GM19238 (cell line): ENCODE data around the gene CDH24.

Experiments used
- DNase-seq: peaks from one replicate; pipeline ENCODE4 v3.0.0; 2011; ENCODE audit warnings: low spot score; ENCODE audit not compliant: insufficient read length

The CDH24 gene, protein sequence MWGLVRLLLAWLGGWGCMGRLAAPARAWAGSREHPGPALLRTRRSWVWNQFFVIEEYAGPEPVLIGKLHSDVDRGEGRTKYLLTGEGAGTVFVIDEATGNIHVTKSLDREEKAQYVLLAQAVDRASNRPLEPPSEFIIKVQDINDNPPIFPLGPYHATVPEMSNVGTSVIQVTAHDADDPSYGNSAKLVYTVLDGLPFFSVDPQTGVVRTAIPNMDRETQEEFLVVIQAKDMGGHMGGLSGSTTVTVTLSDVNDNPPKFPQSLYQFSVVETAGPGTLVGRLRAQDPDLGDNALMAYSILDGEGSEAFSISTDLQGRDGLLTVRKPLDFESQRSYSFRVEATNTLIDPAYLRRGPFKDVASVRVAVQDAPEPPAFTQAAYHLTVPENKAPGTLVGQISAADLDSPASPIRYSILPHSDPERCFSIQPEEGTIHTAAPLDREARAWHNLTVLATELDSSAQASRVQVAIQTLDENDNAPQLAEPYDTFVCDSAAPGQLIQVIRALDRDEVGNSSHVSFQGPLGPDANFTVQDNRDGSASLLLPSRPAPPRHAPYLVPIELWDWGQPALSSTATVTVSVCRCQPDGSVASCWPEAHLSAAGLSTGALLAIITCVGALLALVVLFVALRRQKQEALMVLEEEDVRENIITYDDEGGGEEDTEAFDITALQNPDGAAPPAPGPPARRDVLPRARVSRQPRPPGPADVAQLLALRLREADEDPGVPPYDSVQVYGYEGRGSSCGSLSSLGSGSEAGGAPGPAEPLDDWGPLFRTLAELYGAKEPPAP

DNA sequence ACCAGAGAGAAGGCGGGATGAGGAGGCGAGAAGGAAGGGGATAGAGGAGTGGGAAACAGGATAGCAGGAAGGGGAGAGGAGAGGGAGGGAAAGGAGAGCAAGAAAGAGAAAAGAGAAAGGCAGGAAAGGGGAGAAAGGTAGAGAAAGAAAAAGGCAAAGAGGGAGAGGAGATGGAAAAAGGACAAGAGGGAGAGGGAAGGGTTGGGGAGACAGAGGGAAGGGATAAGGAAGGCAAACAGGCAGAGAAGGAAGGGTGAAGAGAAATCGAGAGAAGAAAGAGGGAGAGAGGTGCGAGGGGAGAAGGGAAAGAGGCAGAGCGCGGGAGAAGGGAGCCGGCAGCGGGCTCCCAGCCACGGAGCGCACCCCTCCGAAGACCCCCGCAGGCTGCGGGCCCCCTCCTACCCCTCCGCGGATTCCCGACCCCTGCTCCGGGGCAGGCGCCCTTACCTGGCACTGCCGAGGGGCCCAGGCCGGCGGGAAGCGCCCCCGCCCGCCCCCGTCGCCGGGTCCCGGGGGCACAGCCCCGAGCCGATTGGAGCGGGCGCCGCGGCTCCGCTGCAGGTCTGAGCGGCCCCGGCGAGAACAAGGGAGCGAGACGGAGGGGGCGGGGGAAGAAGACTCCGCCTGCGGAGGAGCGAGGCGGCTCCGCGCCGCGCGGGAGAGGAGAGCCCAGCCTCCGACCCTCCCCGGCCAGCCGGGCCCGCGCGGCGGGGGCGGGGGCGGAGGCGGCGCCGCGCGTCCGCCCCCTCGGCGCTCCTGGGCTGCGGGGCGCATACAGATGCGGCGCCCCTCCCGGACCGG, at the start of gene CDH24:
CDH24 (minus strand) TSS at position 565 of the 801 bp plus-strand sequence. CDS start 1,787 bp downstream, outside the sequence.
- peak; percentile 91 for DNase-seq

DNA sequence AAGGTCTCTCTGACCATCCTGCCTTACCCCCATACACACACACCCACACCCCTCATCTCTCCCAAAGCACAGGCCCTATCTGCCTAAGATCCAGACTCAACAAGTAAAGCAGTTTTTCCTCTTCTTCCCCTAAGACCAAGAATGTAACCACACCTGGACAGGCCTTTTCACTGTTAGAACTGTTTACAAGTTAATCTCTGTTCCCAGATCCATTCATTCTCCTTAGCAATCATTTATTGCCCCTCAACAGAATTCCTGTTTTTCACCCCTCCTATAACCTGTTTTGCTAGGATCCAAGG, 49.4 kb upstream of the CDH24 start:
- DNase-seq, result no peak

- DNase-seq, result no peak
Measured at GRCh38 chr14:23105348-23105824, 48.1 kb upstream of the CDH24 start.

DNA sequence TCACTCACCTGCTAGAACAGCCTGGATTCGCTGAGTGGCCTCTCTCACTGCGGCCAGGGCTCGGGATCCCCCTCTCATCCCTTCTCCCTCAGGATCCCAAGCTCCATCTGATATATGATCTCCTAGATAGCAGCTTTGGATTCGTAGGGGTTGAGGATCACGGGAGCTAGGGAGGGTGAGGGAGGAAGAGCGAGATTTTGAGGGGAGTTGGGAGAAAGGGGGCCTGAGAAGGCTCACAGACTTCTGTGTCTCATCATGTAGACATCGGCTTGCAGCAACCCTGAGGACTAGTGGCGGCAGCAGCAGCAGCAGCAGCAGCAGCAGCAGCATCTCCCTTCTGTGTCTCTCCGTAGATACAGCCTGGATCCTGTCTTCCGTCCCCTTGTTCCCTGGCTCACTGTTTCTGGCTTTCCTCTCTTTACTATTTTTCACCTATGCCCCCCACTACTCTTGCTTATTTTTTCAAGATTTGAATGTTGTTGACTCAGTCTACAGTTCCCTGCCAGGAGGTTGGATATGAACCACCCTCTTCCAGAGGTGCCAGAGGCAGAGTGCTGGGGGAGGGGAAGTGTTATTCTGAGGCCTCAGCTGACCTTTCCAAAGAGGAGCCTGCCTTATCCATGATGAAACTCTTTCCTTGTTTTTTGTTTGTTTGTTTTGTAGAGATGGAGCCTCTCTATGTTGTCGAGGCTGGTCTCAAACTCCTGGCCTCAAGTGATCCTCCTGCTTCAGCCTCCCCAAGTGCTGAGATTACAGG, 47.4 kb upstream of the CDH24 start, which contains the start of gene CIROP:
CIROP (minus strand) TSS at position 399 of the 757 bp plus-strand sequence; CDS start at position 330, 69 bp downstream.
- no peak for DNase-seq

DNA sequence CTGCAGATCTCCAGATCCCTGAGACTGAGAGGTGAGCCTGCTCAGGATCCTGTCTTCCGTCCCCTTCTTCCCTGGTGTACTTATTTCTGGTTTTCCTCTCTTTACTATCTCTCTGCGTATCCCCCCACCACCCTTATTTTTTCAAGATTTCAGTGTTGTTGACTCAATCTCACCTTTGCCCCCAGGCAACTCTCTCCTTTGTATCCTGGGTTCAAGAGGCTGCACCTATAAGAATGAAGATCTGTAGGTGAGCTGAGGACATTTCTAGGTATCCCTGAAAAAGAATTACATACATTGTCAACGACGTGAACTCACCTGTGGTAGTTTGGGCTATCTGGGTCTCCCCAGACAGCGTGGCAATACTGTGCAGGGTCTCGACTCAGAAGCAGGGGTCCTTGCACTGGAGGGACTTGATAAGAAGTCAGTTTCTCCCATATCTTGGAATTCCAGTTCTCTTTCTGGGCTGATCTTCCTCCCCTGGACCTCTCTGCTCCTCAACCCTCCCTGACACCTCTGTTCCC, 46.8 kb upstream of the CDH24 start:
- no peak for DNase-seq

DNA sequence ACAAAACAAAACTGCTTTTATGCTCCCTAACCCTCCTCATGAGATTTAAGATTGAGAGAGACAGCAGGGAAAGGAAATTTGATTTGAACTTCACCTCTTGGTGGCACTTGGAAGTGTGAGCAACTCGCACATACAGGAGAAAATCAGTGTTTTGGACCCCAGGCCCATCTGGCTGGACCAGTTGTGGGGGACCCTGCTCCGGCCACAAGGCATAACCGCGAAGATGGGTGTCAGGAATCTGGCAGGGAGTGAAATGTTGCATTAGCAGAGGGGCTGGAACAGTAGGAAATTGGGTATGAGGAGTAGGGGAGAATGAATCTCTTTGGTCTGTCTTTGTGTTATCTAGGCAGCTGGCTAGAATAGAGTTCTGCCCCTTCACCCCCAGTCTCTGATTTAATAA, 46.3 kb upstream of the CDH24 start:
- DNase-seq, result no peak

GRCh38 chr14:23102801-23103200, 45.5 kb upstream of the CDH24 start:
- DNase-seq, result no peak

- DNase-seq, result no peak
Measured at GRCh38 chr14:23101986-23102625, 44.8 kb upstream of the CDH24 start.

GRCh38 chr14:23101213-23101970, 44.1 kb upstream of the CDH24 start:
- DNase-seq, result no peak

DNA sequence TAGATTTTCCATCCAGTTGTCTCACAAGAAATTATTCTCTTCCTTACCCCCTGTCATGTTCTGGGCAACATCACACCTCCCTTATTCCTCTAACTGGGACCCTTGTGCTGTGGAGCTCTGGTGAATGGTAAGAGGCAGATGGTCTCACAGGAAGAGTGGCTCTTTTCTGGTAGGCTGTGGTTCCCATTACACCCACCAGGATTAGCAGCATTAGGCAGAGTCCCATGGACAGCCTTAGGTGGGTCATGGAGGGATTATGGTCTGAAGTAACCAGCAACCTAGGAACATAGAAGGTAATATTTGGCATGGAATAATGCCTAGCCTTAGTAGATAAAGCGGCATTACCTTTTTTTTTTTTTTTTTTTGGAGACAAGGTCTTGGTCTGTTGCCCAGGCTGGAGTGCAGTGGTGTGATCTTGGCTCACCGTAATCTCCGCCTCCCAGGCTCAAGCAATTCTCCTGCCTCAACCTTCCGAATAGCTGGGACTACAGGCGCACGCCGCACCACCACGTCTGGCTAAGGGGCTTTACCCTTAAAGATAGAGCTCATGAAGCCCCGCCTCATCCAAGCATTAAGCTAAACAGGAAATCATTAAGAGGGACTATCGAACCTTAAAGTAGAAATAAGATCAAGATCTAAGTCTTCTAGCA, 42.0 kb upstream of the CDH24 start:
- no peak for DNase-seq

- DNase-seq, result no peak
Measured at GRCh38 chr14:23097786-23098185, 40.5 kb upstream of the CDH24 start.

DNA sequence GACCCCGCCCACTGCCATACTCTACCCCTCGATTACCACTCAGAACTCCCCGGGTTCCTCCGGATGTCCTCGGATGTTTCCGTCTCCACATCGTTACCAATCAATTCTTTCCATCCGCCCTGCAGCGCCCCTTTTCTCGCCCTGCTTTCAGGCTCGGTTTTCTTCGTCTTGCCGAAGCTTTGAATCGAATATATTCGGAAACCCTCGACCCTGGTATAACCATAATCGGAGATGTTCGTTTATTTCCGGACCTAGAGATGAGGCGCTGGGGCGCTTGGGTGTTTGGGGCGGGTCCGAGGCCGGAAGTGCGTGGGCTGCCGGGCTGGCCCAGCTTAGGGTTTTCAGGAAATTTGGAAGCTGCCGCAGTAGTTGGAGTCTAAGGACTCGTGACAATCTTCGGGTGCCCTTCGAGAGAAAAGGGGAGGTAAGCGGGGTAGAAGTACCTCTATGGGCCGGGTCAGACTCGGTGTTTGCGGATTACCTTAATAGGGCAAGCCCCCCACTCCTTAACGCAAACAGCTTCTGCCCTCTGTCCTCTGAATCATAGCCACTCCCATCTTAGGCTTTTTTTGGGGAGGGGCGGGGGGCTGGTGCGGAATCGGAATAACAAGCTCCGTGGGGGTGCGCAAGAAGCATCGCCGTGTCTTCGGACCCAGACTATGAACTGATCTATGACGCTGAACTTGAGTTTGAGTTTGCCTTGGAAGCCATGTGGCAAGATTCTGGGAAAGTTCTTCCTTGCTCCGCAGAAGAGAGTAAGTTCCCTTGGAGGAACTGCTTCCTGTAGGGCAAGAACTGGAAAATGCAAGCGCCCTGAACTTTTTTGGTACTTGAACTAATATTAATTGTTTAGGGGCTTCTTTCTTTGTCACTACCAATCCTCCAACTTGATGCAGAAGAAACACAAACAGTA, 38.1 kb upstream of the CDH24 start, which contains the start of gene C14orf119:
C14orf119 (plus strand) TSS at position 310 of the 913 bp plus-strand sequence. CDS start 2,154 bp downstream, outside the sequence.
- peak; percentile 92 for DNase-seq

GRCh38 chr14:23094666-23095195, 37.4 kb upstream of the CDH24 start, which contains the start of gene ACIN1:
ACIN1 (minus strand) TSS chr14:23095136; CDS start chr14:23095112, 24 bp downstream.
- DNase-seq, result peak; percentile 65

- DNase-seq, result no peak
Measured at GRCh38 chr14:23093991-23094665, 36.8 kb upstream of the CDH24 start.

GRCh38 chr14:23093526-23093925, 36.2 kb upstream of the CDH24 start:
- no peak for DNase-seq

DNA sequence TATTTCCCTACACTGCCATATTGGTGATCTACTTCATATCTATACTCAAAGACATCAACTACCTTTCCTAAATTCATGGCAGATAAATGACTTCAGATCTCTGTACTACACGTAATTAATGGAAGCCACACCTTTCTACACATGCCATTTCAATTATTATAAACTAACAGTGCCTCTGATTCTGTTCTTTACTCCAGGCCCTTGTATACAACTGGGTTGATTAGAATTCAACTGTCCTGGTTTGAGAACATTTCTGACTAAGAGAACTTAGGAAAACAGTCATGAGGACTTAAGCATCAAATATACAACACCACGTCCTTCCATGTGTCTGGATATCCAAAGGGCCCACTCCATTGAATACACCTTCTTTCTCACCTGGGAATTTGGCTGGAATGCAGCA, 35.8 kb upstream of the CDH24 start:
- no peak for DNase-seq
